Transverse colon (tissue), 3 donors: ENCODE measurements around the gene CASP10.

Source experiments
- CTCF ChIP-seq, 5 experiments: fragments of 200-600 bp in 3 of 5; fragments of 450-650 bp in 2 of 5; sonication (generic) in 3 of 5; IDR thresholded peaks; 1 replicate in 2 of 5; 2 replicates in 3 of 5; pipeline ENCODE4 v1.5.1; 2016 to 2017; ENCODE audit warnings: antibody characterized with exemption in 5 of 5, inconsistent platforms in 3 of 5, mild to moderate bottlenecking in 2 of 5, moderate library complexity in 1 of 5
- EP300 ChIP-seq: sonication (generic); formaldehyde crosslinking; IDR thresholded peaks from one replicate; pipeline ENCODE4 v1.6.1; 2017; ENCODE audit warnings: antibody characterized with exemption, low read depth

- no peak for TF ChIP-seq EP300
- no peak for TF ChIP-seq CTCF (IDR thresholded peaks at IDR 0.05)
These were observed 93.6 kb downstream of the CASP10 start for GRCh38 chr2:201276511-201276910.
